ENCODE data around the gene PUS1. TPM values are rescaled to one million over a fixed set of nuclear protein-coding genes. Genes with fewer than 3 reads are reported as not detected.
A peak's percentile ranks its signal among the peaks of the same experiment; 100 is the strongest.

Gene PUS1
- total and polyA plus RNA-seq, 9 of the 15 experiments (the other 6 are each of a cell fraction or from before 2014, with no cell fraction given) = 1.9 to 90.8 (median 30.0) TPM

GRCh38 chr12:131893605-131894312 lies 35.3 kb upstream of the PUS1 start:
- DNase-seq (ENCODE audit: extremely low read depth in 1 of 4, low spot score in 3 of 4) (peak in 1 of 4 experiments; percentile 4), FAIRE-seq (no peak), ATAC-seq (no peak)
- Histone ChIP-seq H3K27me3 (ENCODE audit: control insufficient read depth in 2 of 2, insufficient read depth in 2 of 2, low read length in 2 of 2) (peaks cover 5 to 7% of the 10 kb centered on the region in 2 experiments; a peak in 3 of 5 replicates), H3K36me3 (ENCODE audit: control insufficient read depth, insufficient read depth, low read length) (peaks cover 8% of the 10 kb centered on the region; the same call in 1 of the 3 replicates), H3K9ac (ENCODE audit: insufficient read depth in 1 of 2, low read depth in 2 of 2, low read length in 2 of 2) (no peak overlapping the region), H3K4me2 (ENCODE audit: insufficient read depth, low read length) (peak overlapping the region; percentile 33), H4K20me1 (replicated peaks; ENCODE audit: control insufficient read depth, insufficient read depth, low read length) (no peaks in the 10 kb centered on the region; the same call in 1 of the 2 replicates), H3K79me2 (ENCODE audit: control insufficient read depth, insufficient read depth, low read length) (peaks cover 16% of the 10 kb centered on the region), H3K27ac (ENCODE audit: extremely low read depth, low read depth, low read length) (no peak overlapping the region), H2AFZ (ENCODE audit: low read depth, low read length) (peak overlapping the region; percentile 61; the same call in 1 of the 2 replicates), H3K4me3 (no peak overlapping the region), H3K9me1 (ENCODE audit: control insufficient read depth, insufficient read depth, low read length) (no peaks in the 10 kb centered on the region), H3K9me3 (replicated peaks; ENCODE audit: control insufficient read depth, insufficient read depth, low read depth, low read length) (no peaks in the 10 kb centered on the region), H3K4me1 (replicated peaks in 1 of 2; ENCODE audit: control insufficient read depth in 2 of 2, insufficient read depth in 2 of 2, low read length in 2 of 2) (peaks cover 4 to 34% of the 10 kb centered on the region in 2 experiments; a peak in 4 of 5 replicates)
- BruUV-seq (replicated peaks) = no TSS peak
- POLR2A ChIA-PET = no interaction called here
- intact Hi-C loops (cut with micrococcal nuclease) = loop anchor here (2.0 kb wide), 1 partner anchor 33 kb away; no protein-coding TSS in a partner anchor
- no peak for TF ChIP-seq TAF15 (IDR thresholded peaks at IDR 0.05; ENCODE audit: low read depth, low read length)
- TF ChIP-seq DLX4 (CRISPR knock-in tag; IDR thresholded peaks at IDR 0.05) = no peak
- peak; percentile 23; the same call in 1 of the 2 replicates for TF ChIP-seq ZNF316 (IDR thresholded peaks at IDR 0.05)
- TF ChIP-seq, protein P1, sequence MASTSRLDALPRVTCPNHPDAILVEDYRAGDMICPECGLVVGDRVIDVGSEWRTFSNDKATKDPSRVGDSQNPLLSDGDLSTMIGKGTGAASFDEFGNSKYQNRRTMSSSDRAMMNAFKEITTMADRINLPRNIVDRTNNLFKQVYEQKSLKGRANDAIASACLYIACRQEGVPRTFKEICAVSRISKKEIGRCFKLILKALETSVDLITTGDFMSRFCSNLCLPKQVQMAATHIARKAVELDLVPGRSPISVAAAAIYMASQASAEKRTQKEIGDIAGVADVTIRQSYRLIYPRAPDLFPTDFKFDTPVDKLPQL (IDR thresholded peaks at IDR 0.05; ENCODE audit: extremely low read depth, insufficient read length) = no peak
- no peak for TF ChIP-seq ZFP1 (CRISPR knock-in tag; IDR thresholded peaks at IDR 0.05)
- no peak for TF ChIP-seq THRA (IDR thresholded peaks at IDR 0.05)
- TF ChIP-seq, protein P2, sequence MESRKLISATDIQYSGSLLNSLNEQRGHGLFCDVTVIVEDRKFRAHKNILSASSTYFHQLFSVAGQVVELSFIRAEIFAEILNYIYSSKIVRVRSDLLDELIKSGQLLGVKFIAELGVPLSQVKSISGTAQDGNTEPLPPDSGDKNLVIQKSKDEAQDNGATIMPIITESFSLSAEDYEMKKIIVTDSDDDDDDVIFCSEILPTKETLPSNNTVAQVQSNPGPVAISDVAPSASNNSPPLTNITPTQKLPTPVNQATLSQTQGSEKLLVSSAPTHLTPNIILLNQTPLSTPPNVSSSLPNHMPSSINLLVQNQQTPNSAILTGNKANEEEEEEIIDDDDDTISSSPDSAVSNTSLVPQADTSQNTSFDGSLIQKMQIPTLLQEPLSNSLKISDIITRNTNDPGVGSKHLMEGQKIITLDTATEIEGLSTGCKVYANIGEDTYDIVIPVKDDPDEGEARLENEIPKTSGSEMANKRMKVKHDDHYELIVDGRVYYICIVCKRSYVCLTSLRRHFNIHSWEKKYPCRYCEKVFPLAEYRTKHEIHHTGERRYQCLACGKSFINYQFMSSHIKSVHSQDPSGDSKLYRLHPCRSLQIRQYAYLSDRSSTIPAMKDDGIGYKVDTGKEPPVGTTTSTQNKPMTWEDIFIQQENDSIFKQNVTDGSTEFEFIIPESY (CRISPR knock-in tag; IDR thresholded peaks at IDR 0.05) = peak; percentile 51; the same call in 1 of the 2 replicates
- CTCF ChIA-PET (ENCODE audit: low intra/inter-chr PET ratio) = interaction anchor here (0.6 kb wide), 1 partner anchor 109 kb away, joined by 3 read pairs; no protein-coding TSS in a partner anchor
- in situ Hi-C loops (cut with MboI) = no loop called here
- WGBS (ENCODE audit: insufficient coverage, low coverage, missing lambda C conversion rate) = 49% methylated on average over 11 of the region's 19 CpGs
